Suprapubic skin (tissue), 4 donors: ENCODE measurements around the gene AKR1C8. TPM values are rescaled to one million over a fixed set of nuclear protein-coding genes. Genes with fewer than 3 reads are reported as not detected.

Experiments used
- DNase-seq, 2 donors: peaks; one replicate each; pipeline ENCODE4 v3.0.0-alpha.2; 2019; ENCODE audit warnings: low spot score in 2 of 2
- H3K27ac ChIP-seq: fragments of 200-600 bp; sonication (generic); one replicate; pipeline ENCODE4 v1.5.1; 2019
- H3K27me3 ChIP-seq: fragments of 200-600 bp; sonication (generic); one replicate; pipeline ENCODE4 v1.5.1; 2019
- H3K36me3 ChIP-seq: fragments of 200-600 bp; sonication (generic); one replicate; pipeline ENCODE4 v1.5.1; 2019
- H3K4me1 ChIP-seq: fragments of 200-600 bp; sonication (generic); one replicate; pipeline ENCODE4 v1.5.1; 2019
- H3K4me3 ChIP-seq: fragments of 200-600 bp; sonication (generic); one replicate; pipeline ENCODE4 v1.5.1; 2019; ENCODE audit warnings: mild to moderate bottlenecking
- H3K9me3 ChIP-seq: fragments of 200-600 bp; sonication (generic); one replicate; pipeline ENCODE4 v1.5.1; 2019
- EP300 ChIP-seq: sonication (generic); formaldehyde crosslinking; IDR thresholded peaks from one replicate; pipeline ENCODE4 v1.6.1; 2017; ENCODE audit warnings: antibody characterized with exemption
- POLR2A ChIP-seq, 2 donors: fragments of 450-650 bp; IDR thresholded peaks; one replicate each; pipeline ENCODE4 v1.6.1; 2017; ENCODE audit warnings: antibody characterized with exemption in 2 of 2, mild to moderate bottlenecking in 2 of 2, moderate library complexity in 2 of 2
- POLR2AphosphoS5 ChIP-seq, 3 donors: sonication (generic); formaldehyde crosslinking; IDR thresholded peaks; one replicate each; pipeline ENCODE4 v1.6.1; 2017; ENCODE audit warnings: antibody characterized with exemption in 3 of 3
- WGBS: methylation state at CpG from one replicate; pipeline ENCODE4 v1.1.5; 2018; 5-methylcytosine and 5-hydroxymethylcytosine counted together
- total RNA-seq, 4 donors: library from RNA; depleted of rRNA; stranded (reverse); fragments of >200 nt; gene quantifications; one replicate each; pipeline ENCODE4 v1.1.0, GENCODE V29; 2016
- TF ChIP-seq, protein P1 (sequence below), 2 donors: fragments of 200-600 bp in 1 of 2; fragments of 450-650 bp in 1 of 2; sonication (generic) in 1 of 2; IDR thresholded peaks; one replicate each; pipeline ENCODE4 v1.5.1; 2016 to 2019; ENCODE audit warnings: antibody characterized with exemption in 2 of 2, mild to moderate bottlenecking in 1 of 2, moderate library complexity in 1 of 2

AKR1C8 gene
- total RNA-seq, 4 donors from 2014 or later = not detected

DNA sequence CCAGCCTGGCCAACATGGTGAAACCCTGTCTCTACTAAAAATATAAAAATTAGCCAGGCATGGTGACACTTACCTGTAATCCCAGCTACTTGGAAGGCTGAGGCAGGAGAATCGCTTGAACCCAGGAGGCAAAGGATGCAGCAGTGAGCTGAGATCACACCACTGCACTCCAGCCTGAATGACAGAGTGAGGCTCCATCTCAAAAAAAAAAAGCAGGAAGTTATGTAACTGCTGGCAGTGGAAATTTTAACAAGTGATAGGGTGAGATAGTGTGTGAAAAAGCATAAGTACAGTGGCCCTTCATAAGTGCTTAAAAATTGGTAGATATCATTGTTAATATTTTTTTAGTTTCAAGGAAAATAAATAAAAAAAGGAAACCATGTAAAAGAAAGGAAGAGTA is 78.4 kb downstream of the AKR1C8 start:
- Histone ChIP-seq H3K4me1 (no peaks in the 10 kb centered on the region), H3K9me3 (no peaks in the 10 kb centered on the region), H3K27ac (no peak overlapping the region), H3K4me3 (no peak overlapping the region), H3K27me3 (no peaks in the 10 kb centered on the region), H3K36me3 (peaks cover 25% of the 10 kb centered on the region)
- DNase-seq = no peak
- no peak for TF ChIP-seq POLR2AphosphoS5 (IDR thresholded peaks at IDR 0.05)
- TF ChIP-seq, protein P1, sequence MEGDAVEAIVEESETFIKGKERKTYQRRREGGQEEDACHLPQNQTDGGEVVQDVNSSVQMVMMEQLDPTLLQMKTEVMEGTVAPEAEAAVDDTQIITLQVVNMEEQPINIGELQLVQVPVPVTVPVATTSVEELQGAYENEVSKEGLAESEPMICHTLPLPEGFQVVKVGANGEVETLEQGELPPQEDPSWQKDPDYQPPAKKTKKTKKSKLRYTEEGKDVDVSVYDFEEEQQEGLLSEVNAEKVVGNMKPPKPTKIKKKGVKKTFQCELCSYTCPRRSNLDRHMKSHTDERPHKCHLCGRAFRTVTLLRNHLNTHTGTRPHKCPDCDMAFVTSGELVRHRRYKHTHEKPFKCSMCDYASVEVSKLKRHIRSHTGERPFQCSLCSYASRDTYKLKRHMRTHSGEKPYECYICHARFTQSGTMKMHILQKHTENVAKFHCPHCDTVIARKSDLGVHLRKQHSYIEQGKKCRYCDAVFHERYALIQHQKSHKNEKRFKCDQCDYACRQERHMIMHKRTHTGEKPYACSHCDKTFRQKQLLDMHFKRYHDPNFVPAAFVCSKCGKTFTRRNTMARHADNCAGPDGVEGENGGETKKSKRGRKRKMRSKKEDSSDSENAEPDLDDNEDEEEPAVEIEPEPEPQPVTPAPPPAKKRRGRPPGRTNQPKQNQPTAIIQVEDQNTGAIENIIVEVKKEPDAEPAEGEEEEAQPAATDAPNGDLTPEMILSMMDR (IDR thresholded peaks at IDR 0.05) = no peak
- TF ChIP-seq EP300 = no peak
- TF ChIP-seq POLR2A (IDR thresholded peaks at IDR 0.05) = no peak
- 89% methylated on average over 1 of the region's 1 CpG for WGBS

DNA sequence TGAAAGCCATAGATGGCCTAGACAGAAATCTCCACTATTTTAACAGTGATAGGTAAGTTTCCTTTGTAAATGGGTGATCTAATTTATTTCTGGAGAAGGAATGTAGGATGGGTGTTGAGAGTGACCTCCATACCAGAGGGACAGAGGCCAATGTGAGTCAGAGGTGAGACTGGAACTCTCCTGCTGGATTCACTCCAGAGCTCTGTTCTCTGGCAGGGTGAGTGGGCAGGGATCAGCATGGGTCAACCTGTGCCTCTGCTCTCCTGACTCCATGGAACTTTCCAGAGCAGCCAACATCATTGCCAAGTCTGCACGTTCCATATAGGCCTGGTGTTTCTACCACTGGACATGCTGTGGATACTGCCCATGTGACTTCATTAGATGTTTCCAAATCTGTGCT is 79.3 kb downstream of the AKR1C8 start:
- Histone ChIP-seq H3K9me3 (no peaks in the 10 kb centered on the region), H3K36me3 (peaks cover 25% of the 10 kb centered on the region), H3K27me3 (no peaks in the 10 kb centered on the region), H3K27ac (no peak overlapping the region), H3K4me3 (no peak overlapping the region), H3K4me1 (no peaks in the 10 kb centered on the region)
- TF ChIP-seq POLR2AphosphoS5 (IDR thresholded peaks at IDR 0.05) (no peak), POLR2A (IDR thresholded peaks at IDR 0.05) (no peak)
- TF ChIP-seq, protein P1 (IDR thresholded peaks at IDR 0.05) = no peak
- DNase-seq = no peak
- 88% methylated on average over 1 of the region's 1 CpG for WGBS

Other genes starting within 250 kb of the AKR1C8 start
- 10 to 100 TPM; 23.3 to 61.7 (median 32.6) TPM for gene AKR1C1, start 221.7 kb downstream of the AKR1C8 start, total RNA-seq
- gene AKR1C2, start 181.3 kb downstream of the AKR1C8 start, total RNA-seq = 10 to 100 TPM in 3 of 4 donors, 1 to 10 TPM in 1; 7.2 to 29.7 (median 23.4) TPM
- 10 to 100 TPM; 13.4 to 43.0 (median 15.5) TPM for gene AKR1C3, start 90.7 kb downstream of the AKR1C8 start, total RNA-seq
- 1 to 10 TPM in 1 of 4 donors, not detected in 3; 1.1 TPM for gene AKR1C4, start 11.7 kb upstream of the AKR1C8 start, total RNA-seq
- not detected for gene UCN3, start 179.8 kb upstream of the AKR1C8 start, total RNA-seq
- 1 to 10 TPM in 1 of 4 donors, under 1 TPM in 1, not detected in 2; 0.36 to 1.7 TPM for gene TUBAL3, start 219.7 kb upstream of the AKR1C8 start, total RNA-seq
- 10 to 100 TPM; 69.9 to 92.8 (median 76.2) TPM for gene NET1, start 227.4 kb upstream of the AKR1C8 start, total RNA-seq